Right atrium auricular region (tissue), 2 donors: ENCODE data around the gene CDHR1. TPM values are rescaled to one million over a fixed set of nuclear protein-coding genes. Genes with fewer than 3 reads are reported as not detected.

ENCODE experiments used
- DNase-seq: peaks from one replicate; pipeline ENCODE4 v3.0.0-alpha.2; 2019; ENCODE audit warnings: low spot score
- H3K27ac ChIP-seq, 2 donors: fragments of 200-600 bp; sonication (generic); 1 replicate in 1 of 2; 2 replicates in 1 of 2; pipeline ENCODE4 v1.5.1; 2016 to 2019
- H3K27me3 ChIP-seq, 2 donors: fragments of 200-600 bp; sonication (generic); one replicate each; pipeline versions ENCODE4 v1.5.1 to v1.6.0; 2017 to 2019
- H3K36me3 ChIP-seq: fragments of 200-600 bp; sonication (generic); one replicate; pipeline ENCODE4 v1.5.1; 2016
- H3K4me1 ChIP-seq, 2 donors: fragments of 200-600 bp; sonication (generic); one replicate each; pipeline versions ENCODE4 v1.5.1 to v1.6.0; 2017 to 2019
- H3K4me3 ChIP-seq, 2 donors: fragments of 200-600 bp; sonication (generic); 1 replicate in 1 of 2; 2 replicates in 1 of 2; pipeline ENCODE4 v1.5.1; 2017 to 2019; ENCODE audit warnings: mild to moderate bottlenecking in 1 of 2, moderate library complexity in 1 of 2
- H3K9me3 ChIP-seq, 2 donors: fragments of 200-600 bp; sonication (generic); one replicate each; pipeline ENCODE4 v1.5.1; 2019
- CTCF ChIP-seq, 2 donors: fragments of 200-600 bp; sonication (generic); IDR thresholded peaks; one replicate each; pipeline ENCODE4 v1.5.1; 2019; ENCODE audit warnings: antibody characterized with exemption in 2 of 2
- total RNA-seq, 2 donors: library from RNA; depleted of rRNA; stranded (reverse); fragments of >200 nt; gene quantifications; one replicate each; pipeline ENCODE4 v1.1.0, GENCODE V29; 2016

Gene CDHR1
- total RNA-seq, 2 donors from 2014 or later: 0.55 to 1.6 TPM

- DNase-seq: no peak
- no peak for TF ChIP-seq CTCF (IDR thresholded peaks at IDR 0.05)
- Histone ChIP-seq H3K27me3 (no peaks in the 10 kb centered on the region), H3K9me3 (no peaks in the 10 kb centered on the region), H3K4me3 (no peak overlapping the region), H3K36me3 (peaks cover 52% of the 10 kb centered on the region), H3K4me1 (no peaks in the 10 kb centered on the region), H3K27ac (no peak overlapping the region)
Measured at GRCh38 chr10:84155521-84155920, 38.8 kb upstream of the CDHR1 start.

GRCh38 chr10:84156009-84156408 is 38.3 kb upstream of the CDHR1 start:
- no peak for TF ChIP-seq CTCF (IDR thresholded peaks at IDR 0.05)
- no peaks in the 10 kb centered on the region for H3K9me3 ChIP-seq
- no peaks in the 10 kb centered on the region for H3K4me1 ChIP-seq
- H3K4me3 ChIP-seq: no peak overlapping the region
- DNase-seq: no peak
- H3K27ac ChIP-seq: no peak overlapping the region
- H3K36me3 ChIP-seq: peaks cover 48% of the 10 kb centered on the region
- no peaks in the 10 kb centered on the region for H3K27me3 ChIP-seq

GRCh38 chr10:84156768-84157167 is 37.6 kb upstream of the CDHR1 start:
- no peak for TF ChIP-seq CTCF (IDR thresholded peaks at IDR 0.05)
- no peaks in the 10 kb centered on the region for H3K4me1 ChIP-seq
- no peak overlapping the region for H3K27ac ChIP-seq
- no peak overlapping the region for H3K4me3 ChIP-seq
- H3K27me3 ChIP-seq: no peaks in the 10 kb centered on the region
- H3K36me3 ChIP-seq: peaks cover 40% of the 10 kb centered on the region
- no peaks in the 10 kb centered on the region for H3K9me3 ChIP-seq
- DNase-seq: no peak

- DNase-seq: no peak
- Histone ChIP-seq H3K36me3 (peaks cover 27% of the 10 kb centered on the region), H3K4me3 (no peak overlapping the region), H3K4me1 (no peaks in the 10 kb centered on the region), H3K27ac (no peak overlapping the region), H3K27me3 (no peaks in the 10 kb centered on the region), H3K9me3 (no peaks in the 10 kb centered on the region)
- TF ChIP-seq CTCF (IDR thresholded peaks at IDR 0.05): no peak
Measured at GRCh38 chr10:84158061-84158460, 36.3 kb upstream of the CDHR1 start.

GRCh38 chr10:84158550-84158949 is 35.8 kb upstream of the CDHR1 start:
- peaks cover 22% of the 10 kb centered on the region for H3K36me3 ChIP-seq
- DNase-seq: no peak
- H3K9me3 ChIP-seq: no peaks in the 10 kb centered on the region
- no peaks in the 10 kb centered on the region for H3K4me1 ChIP-seq
- H3K27ac ChIP-seq: no peak overlapping the region
- TF ChIP-seq CTCF (IDR thresholded peaks at IDR 0.05): no peak
- no peak overlapping the region for H3K4me3 ChIP-seq
- no peaks in the 10 kb centered on the region for H3K27me3 ChIP-seq

- TF ChIP-seq CTCF (IDR thresholded peaks at IDR 0.05): no peak
- H3K36me3 ChIP-seq: peaks cover 16% of the 10 kb centered on the region
- H3K4me3 ChIP-seq: no peak overlapping the region
- no peaks in the 10 kb centered on the region for H3K9me3 ChIP-seq
- no peaks in the 10 kb centered on the region for H3K4me1 ChIP-seq
- no peak overlapping the region for H3K27ac ChIP-seq
- DNase-seq: no peak
- no peaks in the 10 kb centered on the region for H3K27me3 ChIP-seq
Measured at GRCh38 chr10:84159076-84159685, 35.2 kb upstream of the CDHR1 start.
